HepG2 (cell line): ENCODE data around the gene SCAMP3. TPM values are rescaled to one million over a fixed set of nuclear protein-coding genes. Genes with fewer than 3 reads are reported as not detected.

ENCODE experiments used
- CBX1 ChIP-seq: IDR thresholded peaks from one replicate; pipeline ENCODE4 v1.6.1; 2016; ENCODE audit warnings: antibody characterized with exemption, low read depth
- CREB1 ChIP-seq, 2 experiments: fragments of 450-650 bp in 1 of 2; IDR thresholded peaks; 2 replicates each; pipeline ENCODE4 v1.6.1; 2016 to 2017; ENCODE audit warnings: control low read depth in 1 of 2, mild to moderate bottlenecking in 1 of 2, missing compliant biosample characterization in 1 of 2, missing genetic modification characterization in 1 of 2
- DNMT1 ChIP-seq: sonication (generic); formaldehyde crosslinking; IDR thresholded peaks from 2 replicates; pipeline ENCODE4 v1.5.1; 2020; ENCODE audit warnings: mild to moderate bottlenecking, missing genetic modification reagents
- FOXA3 ChIP-seq: IDR thresholded peaks from 2 replicates; pipeline ENCODE4 v1.6.1; 2016; ENCODE audit warnings: missing genetic modification reagents, missing compliant biosample characterization
- HDAC1 ChIP-seq: sonication (generic); formaldehyde crosslinking; IDR thresholded peaks from 2 replicates; pipeline ENCODE4 v1.5.1; 2020; ENCODE audit warnings: mild to moderate bottlenecking, missing genetic modification reagents
- KDM4B ChIP-seq: sonication (generic); formaldehyde crosslinking; IDR thresholded peaks from 2 replicates; pipeline ENCODE4 v1.4.0; 2020; ENCODE audit warnings: missing genetic modification reagents
- PCBP1 ChIP-seq: fragments of 200-400 bp; formaldehyde crosslinking; IDR thresholded peaks from 2 replicates; pipeline ENCODE4 v1.6.1; 2017; ENCODE audit warnings: mild to moderate bottlenecking, low read depth, low read length, borderline replicate concordance
- POLR2A ChIP-seq, 2 experiments: IDR thresholded peaks; 2 replicates each; pipeline ENCODE4 v1.6.1; 2011; ENCODE audit warnings: low read depth in 2 of 2, low read length in 2 of 2, mild to moderate bottlenecking in 1 of 2, moderate library complexity in 1 of 2; ENCODE audit not compliant: insufficient read depth in 1 of 2
- REL ChIP-seq: sonication (generic); formaldehyde crosslinking; conservative IDR thresholded peaks from 2 replicates; pipeline ENCODE4 v1.8.0; 2022; ENCODE audit warnings: mild to moderate bottlenecking, missing genetic modification reagents, moderate library complexity
- SP2 ChIP-seq: sonication (generic); formaldehyde crosslinking; IDR thresholded peaks from 2 replicates; pipeline ENCODE4 v1.5.1; 2020; ENCODE audit warnings: mild to moderate bottlenecking, missing genetic modification reagents
- TSC22D2 ChIP-seq: sonication (generic); formaldehyde crosslinking; IDR thresholded peaks from 2 replicates; pipeline ENCODE4 v1.5.1; 2020; ENCODE audit warnings: missing genetic modification reagents, mild to moderate bottlenecking, borderline replicate concordance
- YY1 ChIP-seq: IDR thresholded peaks from 2 replicates; pipeline ENCODE4 v1.6.1; 2011; ENCODE audit warnings: low read length, low read depth, moderate library complexity, mild to moderate bottlenecking; ENCODE audit not compliant: insufficient read depth, insufficient replicate concordance
- ZGPAT ChIP-seq: IDR thresholded peaks from 2 replicates; pipeline ENCODE4 v1.6.1; 2016; ENCODE audit warnings: mild to moderate bottlenecking
- ZNF124 ChIP-seq: sonication (generic); formaldehyde crosslinking; IDR thresholded peaks from 2 replicates; pipeline ENCODE4 v1.4.0; 2020; ENCODE audit warnings: missing genetic modification reagents
- ZNF234 ChIP-seq: sonication (generic); formaldehyde crosslinking; conservative IDR thresholded peaks from 2 replicates; pipeline ENCODE4 v1.5.1; 2020; ENCODE audit warnings: mild to moderate bottlenecking, missing genetic modification reagents
- ZNF367 ChIP-seq: sonication (generic); formaldehyde crosslinking; IDR thresholded peaks from 2 replicates; pipeline ENCODE4 v1.4.0; 2020; ENCODE audit warnings: missing genetic modification reagents, borderline replicate concordance
- polyA plus RNA-seq, 8 experiments: library from polyadenylated mRNA; depleted of rRNA in 3 of 8; stranded (reverse) in 7 of 8; unstranded in 1 of 8; fragments of >200 nt; fragmentation: Illumina TruSeq in 4 of 8; extraction: Trizol in 4 of 8; gene quantifications; 2 replicates each; pipeline versions ENCODE4 v1.2.1 to v1.2.3, GENCODE V29; 2011 to 2016; ENCODE audit warnings: low read depth in 4 of 8, missing spikeins in 1 of 8, mixed read lengths in 1 of 8; ENCODE audit not compliant: insufficient read depth in 1 of 8
- total RNA-seq, 5 experiments: library from RNA; depleted of rRNA; stranded (reverse); fragments of >200 nt; fragmentation: Illumina TruSeq; extraction: Trizol; gene quantifications; 2 replicates each; pipeline ENCODE4 v1.2.3, GENCODE V29; 2016; ENCODE audit warnings: low read depth in 1 of 5
- TF ChIP-seq, protein P1 (sequence below): sonication (generic); formaldehyde crosslinking; IDR thresholded peaks from 2 replicates; pipeline ENCODE4 v1.5.1; 2020; ENCODE audit warnings: mild to moderate bottlenecking, missing genetic modification reagents, moderate library complexity
- TF ChIP-seq, protein P2 (sequence below): IDR thresholded peaks from 2 replicates; pipeline ENCODE4 v1.6.1; 2018; ENCODE audit warnings: missing genetic modification reagents
- TF ChIP-seq, protein P3 (sequence below): sonication (generic); formaldehyde crosslinking; IDR thresholded peaks from 2 replicates; pipeline ENCODE4 v1.4.0; 2020; ENCODE audit warnings: missing genetic modification reagents

Gene SCAMP3
- total and polyA plus RNA-seq, 2 of the 13 experiments (the other 11 are each of a cell fraction or from before 2014, with no cell fraction given): 46.8 to 83.3 TPM

- TF ChIP-seq, protein P1, sequence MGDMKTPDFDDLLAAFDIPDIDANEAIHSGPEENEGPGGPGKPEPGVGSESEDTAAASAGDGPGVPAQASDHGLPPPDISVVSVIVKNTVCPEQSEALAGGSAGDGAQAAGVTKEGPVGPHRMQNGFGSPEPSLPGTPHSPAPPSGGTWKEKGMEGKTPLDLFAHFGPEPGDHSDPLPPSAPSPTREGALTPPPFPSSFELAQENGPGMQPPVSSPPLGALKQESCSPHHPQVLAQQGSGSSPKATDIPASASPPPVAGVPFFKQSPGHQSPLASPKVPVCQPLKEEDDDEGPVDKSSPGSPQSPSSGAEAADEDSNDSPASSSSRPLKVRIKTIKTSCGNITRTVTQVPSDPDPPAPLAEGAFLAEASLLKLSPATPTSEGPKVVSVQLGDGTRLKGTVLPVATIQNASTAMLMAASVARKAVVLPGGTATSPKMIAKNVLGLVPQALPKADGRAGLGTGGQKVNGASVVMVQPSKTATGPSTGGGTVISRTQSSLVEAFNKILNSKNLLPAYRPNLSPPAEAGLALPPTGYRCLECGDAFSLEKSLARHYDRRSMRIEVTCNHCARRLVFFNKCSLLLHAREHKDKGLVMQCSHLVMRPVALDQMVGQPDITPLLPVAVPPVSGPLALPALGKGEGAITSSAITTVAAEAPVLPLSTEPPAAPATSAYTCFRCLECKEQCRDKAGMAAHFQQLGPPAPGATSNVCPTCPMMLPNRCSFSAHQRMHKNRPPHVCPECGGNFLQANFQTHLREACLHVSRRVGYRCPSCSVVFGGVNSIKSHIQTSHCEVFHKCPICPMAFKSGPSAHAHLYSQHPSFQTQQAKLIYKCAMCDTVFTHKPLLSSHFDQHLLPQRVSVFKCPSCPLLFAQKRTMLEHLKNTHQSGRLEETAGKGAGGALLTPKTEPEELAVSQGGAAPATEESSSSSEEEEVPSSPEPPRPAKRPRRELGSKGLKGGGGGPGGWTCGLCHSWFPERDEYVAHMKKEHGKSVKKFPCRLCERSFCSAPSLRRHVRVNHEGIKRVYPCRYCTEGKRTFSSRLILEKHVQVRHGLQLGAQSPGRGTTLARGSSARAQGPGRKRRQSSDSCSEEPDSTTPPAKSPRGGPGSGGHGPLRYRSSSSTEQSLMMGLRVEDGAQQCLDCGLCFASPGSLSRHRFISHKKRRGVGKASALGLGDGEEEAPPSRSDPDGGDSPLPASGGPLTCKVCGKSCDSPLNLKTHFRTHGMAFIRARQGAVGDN: peak; percentile 89
- TF ChIP-seq YY1: peak; percentile 58
- 0 out of 2 replicates have a peak, but pooled peaks have one; percentile 25 for TF ChIP-seq PCBP1
- TF ChIP-seq POLR2A (IDR thresholded peaks at IDR 0.05; ENCODE audit: insufficient read depth in 1 of 2, low read depth in 2 of 2, low read length in 2 of 2): peak; percentile 70 to 81
- TF ChIP-seq, protein P2, sequence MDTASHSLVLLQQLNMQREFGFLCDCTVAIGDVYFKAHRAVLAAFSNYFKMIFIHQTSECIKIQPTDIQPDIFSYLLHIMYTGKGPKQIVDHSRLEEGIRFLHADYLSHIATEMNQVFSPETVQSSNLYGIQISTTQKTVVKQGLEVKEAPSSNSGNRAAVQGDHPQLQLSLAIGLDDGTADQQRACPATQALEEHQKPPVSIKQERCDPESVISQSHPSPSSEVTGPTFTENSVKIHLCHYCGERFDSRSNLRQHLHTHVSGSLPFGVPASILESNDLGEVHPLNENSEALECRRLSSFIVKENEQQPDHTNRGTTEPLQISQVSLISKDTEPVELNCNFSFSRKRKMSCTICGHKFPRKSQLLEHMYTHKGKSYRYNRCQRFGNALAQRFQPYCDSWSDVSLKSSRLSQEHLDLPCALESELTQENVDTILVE (CRISPR knock-in tag): peak; percentile 48
- 0 out of 2 replicates have a peak, but pooled peaks have one; percentile 18 for TF ChIP-seq DNMT1 (CRISPR knock-in tag)
- no peak for TF ChIP-seq ZNF234
- 0 out of 2 replicates have a peak, but pooled peaks have one; percentile 11 for TF ChIP-seq KDM4B
- TF ChIP-seq, protein P3, sequence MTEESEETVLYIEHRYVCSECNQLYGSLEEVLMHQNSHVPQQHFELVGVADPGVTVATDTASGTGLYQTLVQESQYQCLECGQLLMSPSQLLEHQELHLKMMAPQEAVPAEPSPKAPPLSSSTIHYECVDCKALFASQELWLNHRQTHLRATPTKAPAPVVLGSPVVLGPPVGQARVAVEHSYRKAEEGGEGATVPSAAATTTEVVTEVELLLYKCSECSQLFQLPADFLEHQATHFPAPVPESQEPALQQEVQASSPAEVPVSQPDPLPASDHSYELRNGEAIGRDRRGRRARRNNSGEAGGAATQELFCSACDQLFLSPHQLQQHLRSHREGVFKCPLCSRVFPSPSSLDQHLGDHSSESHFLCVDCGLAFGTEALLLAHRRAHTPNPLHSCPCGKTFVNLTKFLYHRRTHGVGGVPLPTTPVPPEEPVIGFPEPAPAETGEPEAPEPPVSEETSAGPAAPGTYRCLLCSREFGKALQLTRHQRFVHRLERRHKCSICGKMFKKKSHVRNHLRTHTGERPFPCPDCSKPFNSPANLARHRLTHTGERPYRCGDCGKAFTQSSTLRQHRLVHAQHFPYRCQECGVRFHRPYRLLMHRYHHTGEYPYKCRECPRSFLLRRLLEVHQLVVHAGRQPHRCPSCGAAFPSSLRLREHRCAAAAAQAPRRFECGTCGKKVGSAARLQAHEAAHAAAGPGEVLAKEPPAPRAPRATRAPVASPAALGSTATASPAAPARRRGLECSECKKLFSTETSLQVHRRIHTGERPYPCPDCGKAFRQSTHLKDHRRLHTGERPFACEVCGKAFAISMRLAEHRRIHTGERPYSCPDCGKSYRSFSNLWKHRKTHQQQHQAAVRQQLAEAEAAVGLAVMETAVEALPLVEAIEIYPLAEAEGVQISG (CRISPR knock-in tag): peak; percentile 57; the same call in 1 of the 2 replicates
- TF ChIP-seq CBX1: peak; percentile 18
- TF ChIP-seq FOXA3: no peak
- TF ChIP-seq ZNF367 (CRISPR knock-in tag): peak; percentile 71; the same call in 1 of the 2 replicates
- TF ChIP-seq SP2 (CRISPR knock-in tag): peak; percentile 93
- TF ChIP-seq TSC22D2 (CRISPR knock-in tag): peak; percentile 55; the same call in 1 of the 2 replicates
- TF ChIP-seq ZNF124: 0 out of 2 replicates have a peak, but pooled peaks have one; percentile 25
- TF ChIP-seq ZGPAT (CRISPR knock-in tag): peak; percentile 50; the same call in 1 of the 2 replicates
- peak; percentile 76 for TF ChIP-seq HDAC1
- no peak for TF ChIP-seq REL (CRISPR knock-in tag)
- TF ChIP-seq CREB1 (IDR thresholded peaks at IDR 0.05): peak; percentile 40; the same call in 1 of the 2 replicates
- peak; percentile 56; the same call in 1 of the 2 replicates for TF ChIP-seq CREB1 (CRISPR knock-in tag; IDR thresholded peaks at IDR 0.05)
Measured at GRCh38 chr1:155227261-155228095, 34.7 kb downstream of the SCAMP3 start (continued).
